A673 (cell line): ENCODE measurements around the gene UBE2K. TPM values are rescaled to one million over a fixed set of nuclear protein-coding genes. Genes with fewer than 3 reads are reported as not detected.

Experiments
- BruUV-seq: library from RNA; stranded (reverse); fragments of 400-500 nt; replicated peaks from 2 replicates; lab custom pipeline; 2021; lab: Mats Ljungman, UMichigan
- CTCF ChIA-PET: fragments of 300-600 bp; sonication (Branson Sonifier 250); formaldehyde crosslinking; loops from one replicate; lab custom pipeline; 2022; ENCODE audit warnings: antibody characterized with exemption; lab: Charles Lee
- POLR2A ChIA-PET: fragments of 300-600 bp; sonication (Branson Sonifier 250); formaldehyde crosslinking; loops from one replicate; lab custom pipeline; 2022; ENCODE audit warnings: antibody characterized with exemption; ENCODE audit not compliant: low non-redundant PET; lab: Charles Lee
- DNase-seq: peaks from one replicate; pipeline ENCODE4 v3.0.0-alpha.2; 2015; ENCODE audit warnings: low spot score
- H3K27ac ChIP-seq: fragments of 200-600 bp; sonication (generic); 2 replicates; pipeline ENCODE4 v1.5.1; 2016; ENCODE audit warnings: mixed run types, low read depth, mild to moderate bottlenecking, mixed read lengths, antibody characterized with exemption, low read length; ENCODE audit not compliant: poor library complexity, severe bottlenecking
- H3K27me3 ChIP-seq: fragments of 200-600 bp; sonication (generic); replicated peaks from 2 replicates; pipeline ENCODE4 v1.6.1; 2017; ENCODE audit warnings: mixed run types, low read depth, mild to moderate bottlenecking, mixed read lengths, antibody characterized with exemption, low read length; ENCODE audit not compliant: insufficient read depth, poor library complexity
- H3K36me3 ChIP-seq: fragments of 200-600 bp; sonication (generic); 2 replicates; pipeline ENCODE4 v1.6.1; 2016; ENCODE audit warnings: mixed run types, mild to moderate bottlenecking, mixed read lengths, antibody characterized with exemption, low read length; ENCODE audit not compliant: insufficient read depth, poor library complexity, severe bottlenecking
- H3K4me1 ChIP-seq: fragments of 200-600 bp; sonication (generic); 2 replicates; pipeline ENCODE4 v1.6.1; 2017; ENCODE audit warnings: mixed run types, mild to moderate bottlenecking, mixed read lengths, antibody characterized with exemption, low read length; ENCODE audit not compliant: insufficient read depth, poor library complexity, severe bottlenecking
- H3K4me3 ChIP-seq: fragments of 200-600 bp; sonication (generic); 2 replicates; pipeline ENCODE4 v1.5.1; 2016; ENCODE audit warnings: low read depth, mixed run types, mild to moderate bottlenecking, mixed read lengths, low read length; ENCODE audit not compliant: poor library complexity, severe bottlenecking
- H3K9me3 ChIP-seq: fragments of 200-600 bp; sonication (generic); 2 replicates; pipeline ENCODE4 v1.6.1; 2016; ENCODE audit warnings: mixed run types, low read depth, mild to moderate bottlenecking, mixed read lengths, antibody characterized with exemption, low read length; ENCODE audit not compliant: poor library complexity, severe bottlenecking
- EZH2 ChIP-seq: fragments of 200-600 bp; sonication (generic); IDR thresholded peaks from 2 replicates; pipeline ENCODE4 v1.6.1; 2017; ENCODE audit warnings: borderline replicate concordance, low read depth, mild to moderate bottlenecking, mixed read lengths, antibody characterized with exemption, low read length; ENCODE audit not compliant: poor library complexity, severe bottlenecking
- intact Hi-C: fragments of 100-400 bp; cut with micrococcal nuclease; formaldehyde crosslinking; loops from one replicate; pipeline ENCODE4 v1.10.0; 2022; ENCODE audit not compliant: unreplicated experiment
- total RNA-seq: library from RNA; stranded (reverse); gene quantifications from 2 replicates; pipeline ENCODE4 v1.2.3, GENCODE V29; 2021
- TF ChIP-seq, protein P1 (sequence below): fragments of 300-800, 200-600 bp; sonication (generic); conservative IDR thresholded peaks from 2 replicates; pipeline ENCODE4 v1.5.1; 2017; ENCODE audit warnings: low read depth, mild to moderate bottlenecking, antibody characterized with exemption, low read length, moderate library complexity, mixed read lengths

Gene UBE2K
- total RNA-seq, 1 experiment from 2014 or later, result 137 TPM

DNA sequence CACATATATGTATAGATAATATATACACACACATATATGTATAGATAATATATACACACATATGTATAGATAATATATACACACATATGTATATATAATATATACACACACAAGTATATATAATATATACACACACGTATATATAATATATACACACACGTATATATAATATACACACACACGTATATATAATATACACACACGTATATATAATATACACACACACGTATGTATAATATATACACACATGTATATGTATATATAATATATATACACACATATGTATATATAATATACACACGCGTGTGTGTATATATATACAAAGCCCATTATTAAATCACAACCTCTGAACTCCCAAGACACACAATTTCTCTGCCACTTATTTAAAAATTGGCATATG, 8.0 kb upstream of the UBE2K start:
- no peak for DNase-seq
- no TSS peak for BruUV-seq
- CTCF ChIA-PET, result no interaction called here
- H3K4me3 ChIP-seq, result no peak overlapping the region
- no peaks in the 10 kb centered on the region for H3K9me3 ChIP-seq
- POLR2A ChIA-PET, result interaction anchor here (0.7 kb wide), 1 partner anchor 108 kb away, joined by 10 read pairs; no protein-coding TSS in a partner anchor
- no peak overlapping the region for H3K27ac ChIP-seq
- no peaks in the 10 kb centered on the region for H3K4me1 ChIP-seq
- no peaks in the 10 kb centered on the region for H3K27me3 ChIP-seq
- no peak for TF ChIP-seq EZH2
- TF ChIP-seq, protein P1, sequence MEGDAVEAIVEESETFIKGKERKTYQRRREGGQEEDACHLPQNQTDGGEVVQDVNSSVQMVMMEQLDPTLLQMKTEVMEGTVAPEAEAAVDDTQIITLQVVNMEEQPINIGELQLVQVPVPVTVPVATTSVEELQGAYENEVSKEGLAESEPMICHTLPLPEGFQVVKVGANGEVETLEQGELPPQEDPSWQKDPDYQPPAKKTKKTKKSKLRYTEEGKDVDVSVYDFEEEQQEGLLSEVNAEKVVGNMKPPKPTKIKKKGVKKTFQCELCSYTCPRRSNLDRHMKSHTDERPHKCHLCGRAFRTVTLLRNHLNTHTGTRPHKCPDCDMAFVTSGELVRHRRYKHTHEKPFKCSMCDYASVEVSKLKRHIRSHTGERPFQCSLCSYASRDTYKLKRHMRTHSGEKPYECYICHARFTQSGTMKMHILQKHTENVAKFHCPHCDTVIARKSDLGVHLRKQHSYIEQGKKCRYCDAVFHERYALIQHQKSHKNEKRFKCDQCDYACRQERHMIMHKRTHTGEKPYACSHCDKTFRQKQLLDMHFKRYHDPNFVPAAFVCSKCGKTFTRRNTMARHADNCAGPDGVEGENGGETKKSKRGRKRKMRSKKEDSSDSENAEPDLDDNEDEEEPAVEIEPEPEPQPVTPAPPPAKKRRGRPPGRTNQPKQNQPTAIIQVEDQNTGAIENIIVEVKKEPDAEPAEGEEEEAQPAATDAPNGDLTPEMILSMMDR, result no peak
- no peaks in the 10 kb centered on the region for H3K36me3 ChIP-seq
- intact Hi-C loops, result loop anchor here (10.0 kb wide), 1 partner anchor 635 kb away; no protein-coding TSS in a partner anchor

DNA sequence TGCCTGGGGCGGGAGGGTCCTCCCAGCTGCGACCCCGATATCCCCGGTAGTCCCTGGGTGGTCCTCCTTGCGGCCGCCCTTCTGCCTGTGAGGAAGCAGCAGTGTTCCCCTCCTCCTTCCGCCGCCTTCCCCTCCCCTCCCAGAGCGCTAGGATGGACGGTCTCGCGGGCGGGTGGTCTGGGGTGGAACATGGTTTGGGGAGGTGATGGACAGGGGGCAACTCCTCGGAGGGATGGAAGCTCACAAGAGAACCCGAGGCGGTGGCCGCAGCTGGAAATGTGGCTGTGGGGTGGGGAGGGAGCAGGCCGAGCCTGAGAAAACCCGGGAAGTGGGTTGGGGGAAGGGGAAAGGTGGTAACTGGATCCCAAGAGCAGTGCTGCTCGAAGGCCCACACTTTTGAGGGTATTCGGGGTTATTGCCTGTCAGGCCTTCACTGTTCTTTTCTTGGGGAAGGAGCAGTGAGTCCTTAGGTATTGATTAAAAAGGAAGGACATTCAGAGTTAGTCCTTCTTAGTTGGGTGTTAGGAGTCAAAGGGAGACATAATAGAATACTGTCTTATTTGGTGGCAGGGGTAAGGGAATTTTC, 581 bp downstream of the UBE2K start:
- Histone ChIP-seq H3K27ac (peak overlapping the region; percentile 95), H3K36me3 (peaks cover 14% of the 10 kb centered on the region), H3K4me3 (peak overlapping the region; percentile 87), H3K4me1 (peaks cover 6% of the 10 kb centered on the region), H3K27me3 (no peaks in the 10 kb centered on the region), H3K9me3 (no peaks in the 10 kb centered on the region)
- BruUV-seq, result no TSS peak
- TF ChIP-seq, protein P1, result no peak
- no peak for TF ChIP-seq EZH2
- ChIA-PET POLR2A (no interaction called here), CTCF (no interaction called here)
- intact Hi-C loops, result loop anchor here (10.0 kb wide), 1 partner anchor 626 kb away; no protein-coding TSS in a partner anchor
- DNase-seq, result peak; percentile 54

DNA sequence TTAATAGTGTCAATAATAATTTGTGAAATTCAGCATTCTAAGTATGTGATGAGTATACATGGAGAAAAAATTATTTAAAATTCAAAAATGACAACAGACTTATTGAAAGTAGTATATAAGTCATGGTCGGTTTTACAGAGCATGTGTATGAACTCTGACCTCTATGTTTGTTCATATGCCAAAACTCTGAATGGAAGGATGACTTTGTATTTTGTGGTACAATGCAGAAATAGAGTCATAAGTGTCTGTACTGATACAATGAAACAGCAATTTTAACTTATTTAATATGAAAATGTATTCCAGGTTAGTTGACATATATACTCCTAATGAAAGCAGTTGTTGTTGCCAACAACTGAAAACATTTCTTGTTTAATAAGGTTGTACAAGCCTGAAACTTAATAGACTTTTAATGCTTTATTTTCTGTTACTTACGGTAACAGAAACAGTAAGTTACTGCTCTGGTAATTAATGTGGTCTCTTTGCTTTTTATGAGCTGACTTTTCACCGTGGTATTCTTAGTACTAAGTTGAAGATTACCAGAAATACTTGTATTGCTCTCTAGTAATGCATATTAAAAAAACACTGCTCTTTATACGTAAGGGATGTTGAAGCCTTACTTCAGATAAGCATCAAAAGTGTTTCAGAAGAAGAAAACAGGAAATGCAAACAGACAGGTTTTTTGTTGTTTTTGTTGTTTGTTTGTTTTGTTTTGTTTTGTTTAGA, 1.9 kb downstream of the UBE2K start:
- no peaks in the 10 kb centered on the region for H3K27me3 ChIP-seq
- peaks cover 6% of the 10 kb centered on the region for H3K4me1 ChIP-seq
- ChIA-PET CTCF (no interaction called here), POLR2A (interaction anchor here (0.6 kb wide), 1 partner anchor 31 kb away, joined by 9 read pairs; no protein-coding TSS in a partner anchor)
- DNase-seq, result peak; percentile 16
- H3K4me3 ChIP-seq, result peak overlapping the region; percentile 87
- peaks cover 14% of the 10 kb centered on the region for H3K36me3 ChIP-seq
- no peaks in the 10 kb centered on the region for H3K9me3 ChIP-seq
- no TSS peak for BruUV-seq
- intact Hi-C loops, result loop anchor here (10.0 kb wide), 1 partner anchor 625 kb away; no protein-coding TSS in a partner anchor
- H3K27ac ChIP-seq, result peak overlapping the region; percentile 95
- TF ChIP-seq EZH2, result no peak
- TF ChIP-seq, protein P1, result no peak
